H9 (cell line): ENCODE measurements around the gene B4GALT6. TPM values are rescaled to one million over a fixed set of nuclear protein-coding genes. Genes with fewer than 3 reads are reported as not detected.

ENCODE experiments used
- DNase-seq: peaks from one replicate; pipeline ENCODE4 v3.0.0-alpha.2; 2017
- H2AFZ ChIP-seq: one replicate; pipeline ENCODE4 v1.6.1; 2013; ENCODE audit warnings: mild to moderate bottlenecking, low read length, control low read depth, moderate library complexity
- H2AK5ac ChIP-seq: 2 replicates; pipeline ENCODE4 v1.6.1; 2013; ENCODE audit warnings: low read length, control low read depth, mixed read lengths; ENCODE audit not compliant: insufficient read length
- H2BK120ac ChIP-seq: one replicate; pipeline ENCODE4 v1.6.1; 2013; ENCODE audit warnings: low read depth, mild to moderate bottlenecking, low read length, control low read depth, inconsistent platforms; ENCODE audit not compliant: poor library complexity, severe bottlenecking
- H2BK12ac ChIP-seq: 2 replicates; pipeline ENCODE4 v1.6.1; 2013; ENCODE audit warnings: low read length, control low read depth, mixed read lengths, low read depth; ENCODE audit not compliant: insufficient read length
- H2BK15ac ChIP-seq: 2 replicates; pipeline ENCODE4 v1.6.1; 2013; ENCODE audit warnings: low read depth, low read length, control low read depth
- H2BK20ac ChIP-seq: one replicate; pipeline ENCODE4 v1.6.1; 2013; ENCODE audit warnings: low read depth, mild to moderate bottlenecking, low read length, control low read depth, inconsistent platforms; ENCODE audit not compliant: poor library complexity, severe bottlenecking
- H2BK5ac ChIP-seq: 2 replicates; pipeline ENCODE4 v1.6.1; 2013; ENCODE audit warnings: low read length, control low read depth, mixed read lengths; ENCODE audit not compliant: insufficient read length
- H3K14ac ChIP-seq: 2 replicates; pipeline ENCODE4 v1.6.1; 2013; ENCODE audit warnings: low read length, control low read depth; ENCODE audit not compliant: insufficient read depth
- H3K18ac ChIP-seq: 2 replicates; pipeline ENCODE4 v1.6.1; 2013; ENCODE audit warnings: low read depth, mild to moderate bottlenecking, mixed read lengths, low read length, control low read depth; ENCODE audit not compliant: insufficient read length
- H3K23ac ChIP-seq: 2 replicates; pipeline ENCODE4 v1.6.1; 2013; ENCODE audit warnings: low read length, control low read depth, mixed read lengths, low read depth; ENCODE audit not compliant: insufficient read length
- H3K23me2 ChIP-seq: 2 replicates; pipeline ENCODE4 v1.6.1; 2013; ENCODE audit warnings: low read depth, mild to moderate bottlenecking, mixed read lengths, low read length, control low read depth; ENCODE audit not compliant: insufficient read length, poor library complexity, severe bottlenecking
- H3K27ac ChIP-seq: 2 replicates; pipeline ENCODE4 v1.5.1; 2013; ENCODE audit warnings: low read length, control low read depth, mixed read lengths, low read depth; ENCODE audit not compliant: insufficient read length
- H3K27me3 ChIP-seq: 2 replicates; pipeline ENCODE4 v1.6.1; 2013; ENCODE audit warnings: low read length, control low read depth, inconsistent platforms; ENCODE audit not compliant: insufficient read depth
- H3K4ac ChIP-seq: 2 replicates; pipeline ENCODE4 v1.6.1; 2013; ENCODE audit warnings: low read depth, mild to moderate bottlenecking, control low read depth, inconsistent platforms, low read length, moderate library complexity
- H3K4me1 ChIP-seq: 2 replicates; pipeline ENCODE4 v1.6.1; 2013; ENCODE audit warnings: low read length, control low read depth, inconsistent platforms; ENCODE audit not compliant: insufficient read depth
- H3K4me2 ChIP-seq: 2 replicates; pipeline ENCODE4 v1.6.1; 2013; ENCODE audit warnings: low read length, control low read depth, mixed read lengths; ENCODE audit not compliant: insufficient read length, insufficient read depth
- H3K56ac ChIP-seq: 2 replicates; pipeline ENCODE4 v1.6.1; 2013; ENCODE audit warnings: low read depth, mild to moderate bottlenecking, mixed read lengths, low read length, control low read depth; ENCODE audit not compliant: insufficient read length
- H3K79me1 ChIP-seq: 2 replicates; pipeline ENCODE4 v1.6.1; 2013; ENCODE audit warnings: low read depth, mild to moderate bottlenecking, moderate library complexity, low read length, control low read depth, inconsistent platforms; ENCODE audit not compliant: insufficient read depth, poor library complexity, severe bottlenecking
- H3K79me2 ChIP-seq: 2 replicates; pipeline ENCODE4 v1.6.1; 2013; ENCODE audit warnings: low read length, control low read depth, inconsistent platforms; ENCODE audit not compliant: insufficient read depth
- H3K9ac ChIP-seq: 2 replicates; pipeline ENCODE4 v1.6.1; 2013; ENCODE audit warnings: low read length, control low read depth, mixed read lengths; ENCODE audit not compliant: insufficient read length; ENCODE audit errors: extremely low read depth
- H3K9me3 ChIP-seq: one replicate; pipeline ENCODE4 v1.6.1; 2013; ENCODE audit warnings: low read depth, low read length, inconsistent platforms; ENCODE audit not compliant: control insufficient read depth
- H3T11ph ChIP-seq: one replicate; pipeline ENCODE4 v1.6.1; 2013; ENCODE audit warnings: mild to moderate bottlenecking, low read length, control low read depth, inconsistent platforms
- H4K20me1 ChIP-seq: one replicate; pipeline ENCODE4 v1.6.1; 2013; ENCODE audit not compliant: control insufficient read depth, insufficient read length, insufficient read depth
- H4K5ac ChIP-seq: 2 replicates; pipeline ENCODE4 v1.6.1; 2013; ENCODE audit warnings: low read depth, mild to moderate bottlenecking, mixed read lengths, low read length, control low read depth; ENCODE audit not compliant: insufficient read length
- H4K8ac ChIP-seq: replicated peaks from 2 replicates; pipeline ENCODE4 v1.6.1; 2013; ENCODE audit warnings: low read length, control low read depth, mixed read lengths, low read depth; ENCODE audit not compliant: insufficient read length
- H4K91ac ChIP-seq: 2 replicates; pipeline ENCODE4 v1.6.1; 2013; ENCODE audit warnings: low read depth, mild to moderate bottlenecking, moderate library complexity, mixed read lengths, low read length, control low read depth; ENCODE audit not compliant: insufficient read length
- H3K27ac Mint-ChIP-seq, 3 experiments: 2 replicates in 2 of 3; 3 replicates in 1 of 3; pipeline ENCODE4 v1.8.0; 2020 to 2021; ENCODE audit warnings: mixed read lengths in 3 of 3, mild to moderate bottlenecking in 1 of 3, moderate library complexity in 1 of 3
- H3K27me3 Mint-ChIP-seq: 2 replicates; pipeline ENCODE4 v1.8.0; 2021; ENCODE audit warnings: low read depth, mild to moderate bottlenecking, moderate library complexity, mixed read lengths
- H3K36me3 Mint-ChIP-seq, 3 experiments: 2 replicates in 2 of 3; 3 replicates in 1 of 3; pipeline ENCODE4 v1.8.0; 2020 to 2021; ENCODE audit warnings: low read depth in 3 of 3, mixed read lengths in 3 of 3; ENCODE audit not compliant: insufficient read depth in 1 of 3
- H3K4me1 Mint-ChIP-seq, 2 experiments: 2 replicates each; pipeline ENCODE4 v1.8.0; 2020; ENCODE audit warnings: mixed read lengths in 2 of 2
- H3K4me3 Mint-ChIP-seq, 2 experiments: 2 replicates in 1 of 2; 3 replicates in 1 of 2; pipeline ENCODE4 v1.8.0; 2020 to 2021; ENCODE audit warnings: mild to moderate bottlenecking in 2 of 2, mixed read lengths in 2 of 2, moderate library complexity in 1 of 2
- H3K9me3 Mint-ChIP-seq, 2 experiments: 2 replicates in 1 of 2; 3 replicates in 1 of 2; pipeline ENCODE4 v1.8.0; 2020; ENCODE audit warnings: mild to moderate bottlenecking in 2 of 2, mixed read lengths in 2 of 2, moderate library complexity in 1 of 2
- whole genome bisulfite sequencing: extraction: QIAGEN DNeasy Blood & Tissue Kit; methylation state at CpG from one replicate; pipeline ENCODE4 v1.1.7; 2013; ENCODE audit warnings: missing lambda C conversion rate, low lambda C conversion rate, mixed read lengths; ENCODE audit not compliant: insufficient read length; ENCODE audit errors: extremely low coverage; 5-methylcytosine and 5-hydroxymethylcytosine counted together
- total RNA-seq: library from RNA; stranded (reverse); gene quantifications from 2 replicates; pipeline ENCODE4 v1.2.1, GENCODE V29; 2021
- TF ChIP-seq, protein P1 (sequence below): fragments of 200-600 bp; sonication (generic); conservative IDR thresholded peaks from 3 replicates; pipeline ENCODE4 v1.8.0; 2021; ENCODE audit warnings: antibody characterized with exemption, mild to moderate bottlenecking

Gene B4GALT6
- total RNA-seq, 1 experiment from 2014 or later: 34.1 TPM

DNA sequence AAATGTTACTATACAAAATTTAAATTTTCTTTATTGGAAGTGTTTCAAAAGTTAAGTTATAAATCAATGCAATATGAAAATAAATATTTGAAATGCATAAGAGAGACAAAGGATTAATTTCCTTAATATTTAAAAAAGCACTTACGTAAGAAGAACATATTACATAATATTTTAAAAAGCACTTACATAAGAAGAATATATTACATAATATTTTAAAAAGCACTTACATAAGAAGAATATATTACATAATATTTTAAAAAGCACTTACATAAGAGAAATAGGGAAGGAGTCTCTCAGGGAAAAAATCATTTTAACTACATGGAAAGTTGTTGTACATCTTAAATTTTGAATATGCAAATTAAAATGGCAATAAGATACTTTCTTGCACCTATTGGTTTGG lies 17.4 kb upstream of the B4GALT6 start:
- no peak overlapping the region for H3K4me3 Mint-ChIP-seq
- H3K4me1 Mint-ChIP-seq: peaks cover 26% of the 10 kb centered on the region in 2 experiments
- no peaks in the 10 kb centered on the region for H3K27me3 Mint-ChIP-seq
- Histone ChIP-seq H3K27me3 (no peaks in the 10 kb centered on the region), H3K56ac (no peak overlapping the region), H3K23me2 (no peaks in the 10 kb centered on the region), H2BK15ac (no peak overlapping the region), H3K14ac (no peak overlapping the region), H2BK5ac (no peak overlapping the region), H3T11ph (no peak overlapping the region), H3K4ac (no peak overlapping the region), H3K23ac (no peak overlapping the region), H3K79me2 (no peaks in the 10 kb centered on the region), H2AFZ (no peak overlapping the region), H2BK12ac (no peak overlapping the region), H3K4me2 (no peak overlapping the region), H3K4me1 (peaks cover 6% of the 10 kb centered on the region; the same call in 1 of the 2 replicates), H4K5ac (no peak overlapping the region), H3K9me3 (no peaks in the 10 kb centered on the region), H2BK20ac (no peak overlapping the region), H3K18ac (no peak overlapping the region), H4K91ac (no peak overlapping the region), H4K20me1 (no peaks in the 10 kb centered on the region), H2BK120ac (no peak overlapping the region), H4K8ac (no peak overlapping the region), H3K9ac (no peak overlapping the region), H3K27ac (no peak overlapping the region), H3K79me1 (no peaks in the 10 kb centered on the region), H2AK5ac (no peak overlapping the region)
- peaks cover 0 to 14% (median 8%) of the 10 kb centered on the region in 3 experiments; a peak in 5 of 7 replicates for H3K36me3 Mint-ChIP-seq
- TF ChIP-seq, protein P1, sequence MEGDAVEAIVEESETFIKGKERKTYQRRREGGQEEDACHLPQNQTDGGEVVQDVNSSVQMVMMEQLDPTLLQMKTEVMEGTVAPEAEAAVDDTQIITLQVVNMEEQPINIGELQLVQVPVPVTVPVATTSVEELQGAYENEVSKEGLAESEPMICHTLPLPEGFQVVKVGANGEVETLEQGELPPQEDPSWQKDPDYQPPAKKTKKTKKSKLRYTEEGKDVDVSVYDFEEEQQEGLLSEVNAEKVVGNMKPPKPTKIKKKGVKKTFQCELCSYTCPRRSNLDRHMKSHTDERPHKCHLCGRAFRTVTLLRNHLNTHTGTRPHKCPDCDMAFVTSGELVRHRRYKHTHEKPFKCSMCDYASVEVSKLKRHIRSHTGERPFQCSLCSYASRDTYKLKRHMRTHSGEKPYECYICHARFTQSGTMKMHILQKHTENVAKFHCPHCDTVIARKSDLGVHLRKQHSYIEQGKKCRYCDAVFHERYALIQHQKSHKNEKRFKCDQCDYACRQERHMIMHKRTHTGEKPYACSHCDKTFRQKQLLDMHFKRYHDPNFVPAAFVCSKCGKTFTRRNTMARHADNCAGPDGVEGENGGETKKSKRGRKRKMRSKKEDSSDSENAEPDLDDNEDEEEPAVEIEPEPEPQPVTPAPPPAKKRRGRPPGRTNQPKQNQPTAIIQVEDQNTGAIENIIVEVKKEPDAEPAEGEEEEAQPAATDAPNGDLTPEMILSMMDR: no peak
- no peak overlapping the region for H3K27ac Mint-ChIP-seq
- H3K9me3 Mint-ChIP-seq: peaks cover 13% of the 10 kb centered on the region in 2 experiments; a peak in 4 of 5 replicates
- DNase-seq: no peak
- WGBS: no CpG with 5 or more reads among the region's 1 CpG
